HG03066 (cell line): ENCODE results near the gene CD3E.

Experiments used
- ATAC-seq: cut with Tn5 transposase; IDR thresholded peaks from one replicate; pipeline ENCODE4 v1.9.1; 2021; ENCODE audit warnings: low read depth; ENCODE audit not compliant: unreplicated experiment

Gene CD3E

DNA sequence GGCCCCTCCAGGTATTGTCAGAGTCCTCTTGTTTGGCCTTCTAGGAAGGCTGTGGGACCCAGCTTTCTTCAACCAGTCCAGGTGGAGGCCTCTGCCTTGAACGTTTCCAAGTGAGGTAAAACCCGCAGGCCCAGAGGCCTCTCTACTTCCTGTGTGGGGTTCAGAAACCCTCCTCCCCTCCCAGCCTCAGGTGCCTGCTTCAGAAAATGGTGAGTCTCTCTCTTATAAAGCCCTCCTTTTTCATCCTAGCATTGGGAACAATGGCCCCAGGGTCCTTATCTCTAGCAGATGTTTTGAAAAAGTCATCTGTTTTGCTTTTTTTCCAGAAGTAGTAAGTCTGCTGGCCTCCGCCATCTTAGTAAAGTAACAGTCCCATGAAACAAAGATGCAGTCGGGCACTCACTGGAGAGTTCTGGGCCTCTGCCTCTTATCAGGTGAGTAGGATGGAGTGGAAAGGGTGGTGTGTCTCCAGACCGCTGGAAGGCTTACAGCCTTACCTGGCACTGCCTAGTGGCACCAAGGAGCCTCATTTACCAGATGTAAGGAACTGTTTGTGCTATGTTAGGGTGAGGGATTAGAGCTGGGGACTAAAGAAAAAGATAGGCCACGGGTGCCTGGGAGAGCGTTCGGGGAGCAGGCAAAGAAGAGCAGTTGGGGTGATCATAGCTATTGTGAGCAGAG lies at the start of gene CD3E:
CD3E (plus strand) TSS at position 163 of the 681 bp plus-strand sequence; CDS start at position 386, 223 bp downstream.
- ATAC-seq: no peak

DNA sequence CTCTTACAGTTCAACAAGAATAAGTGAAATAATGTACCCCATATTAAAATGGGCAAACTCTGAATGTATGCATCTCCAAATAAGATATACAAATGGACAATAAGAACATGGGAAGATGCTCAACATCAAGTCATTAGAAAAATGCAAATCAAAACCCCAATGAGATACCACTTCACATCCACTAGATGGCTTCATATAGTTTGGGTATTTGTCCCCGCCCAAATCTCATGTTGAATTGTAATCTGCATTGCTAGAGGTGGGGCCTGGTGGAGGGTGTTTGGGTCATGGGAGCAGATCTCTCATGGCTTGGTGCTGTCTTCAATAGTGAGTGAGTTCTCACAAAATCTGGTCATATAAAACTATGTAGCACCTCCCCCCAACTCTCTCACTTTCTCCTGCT lies 46.1 kb upstream of the CD3E start:
- ATAC-seq: no peak

GRCh38 chr11:118259138-118259537 lies 45.4 kb upstream of the CD3E start:
- no peak for ATAC-seq

GRCh38 chr11:118260353-118260752 lies 44.2 kb upstream of the CD3E start:
- no peak for ATAC-seq

- no peak for ATAC-seq
Observed at GRCh38 chr11:118263112-118263511, 41.4 kb upstream of the CD3E start.

- no peak for ATAC-seq
Observed at GRCh38 chr11:118263695-118264568, 40.6 kb upstream of the CD3E start, which contains the start of gene MPZL2. TSS of gene MPZL2 (minus strand) at chr11:118264297. CDS start at chr11:118264153, 144 bp downstream.

DNA sequence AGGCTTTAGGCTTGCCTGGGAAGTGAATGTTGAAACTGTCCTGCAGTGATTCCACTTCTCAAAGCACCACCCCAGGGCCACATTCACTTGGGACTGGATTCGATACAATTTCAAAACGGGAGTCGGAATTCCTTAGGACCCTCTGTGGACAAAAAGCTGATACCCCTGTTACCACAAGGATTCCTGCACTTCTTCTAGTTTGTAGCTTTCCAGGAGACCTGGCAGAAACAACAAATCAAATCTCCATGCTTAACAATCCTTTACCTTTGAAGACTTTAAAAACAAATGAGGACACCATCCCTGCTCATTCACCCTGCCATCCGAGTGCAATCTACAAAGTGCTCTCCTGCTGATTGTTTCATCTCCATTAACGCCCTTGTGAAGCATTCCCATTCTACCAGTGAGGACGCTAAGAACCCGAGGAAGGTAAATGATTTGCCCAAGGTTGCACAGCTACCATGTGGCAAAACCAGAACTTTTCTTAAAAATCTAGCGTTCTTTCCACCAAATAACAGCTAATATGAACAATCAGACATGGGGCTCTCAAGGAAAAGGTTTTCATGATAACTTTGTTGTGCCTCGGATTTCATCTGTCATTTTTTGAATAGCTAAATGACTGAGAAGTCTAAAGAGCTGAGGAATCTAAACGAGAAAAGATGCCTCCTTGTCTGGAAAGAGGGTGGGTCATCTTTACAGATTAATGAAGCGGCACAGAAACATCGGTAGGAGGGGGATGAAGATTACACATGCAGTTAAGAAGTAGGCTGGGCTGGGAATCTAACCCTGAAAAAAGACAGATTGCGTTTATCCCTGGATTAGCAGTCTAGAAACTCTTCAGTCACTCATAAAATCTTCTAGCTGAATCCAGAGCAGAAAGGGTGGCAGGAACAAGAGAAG lies 39.7 kb upstream of the CD3E start:
- no peak for ATAC-seq

GRCh38 chr11:118265954-118266353 lies 38.6 kb upstream of the CD3E start:
- no peak for ATAC-seq

DNA sequence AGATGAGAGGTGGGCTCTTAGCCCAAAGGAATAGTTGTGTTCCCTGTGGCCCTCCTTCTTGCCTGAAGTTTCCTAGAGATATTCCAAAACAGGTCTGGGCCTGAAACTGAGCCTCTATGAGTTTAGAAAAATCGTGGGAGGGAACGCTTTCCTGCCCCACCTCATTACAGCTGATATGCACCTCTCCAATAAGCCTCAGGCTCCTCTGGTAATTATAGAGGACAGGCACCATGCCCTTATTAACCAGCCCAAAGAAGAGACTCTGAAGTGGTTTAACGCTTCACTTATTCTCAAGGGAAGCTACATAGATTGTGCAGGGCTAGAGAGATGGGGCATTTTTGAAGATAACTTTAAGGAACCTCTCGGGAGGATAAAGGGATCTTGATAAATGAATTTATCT lies 37.0 kb upstream of the CD3E start:
- no peak for ATAC-seq

GRCh38 chr11:118272001-118272400 lies 32.5 kb upstream of the CD3E start:
- no peak for ATAC-seq

DNA sequence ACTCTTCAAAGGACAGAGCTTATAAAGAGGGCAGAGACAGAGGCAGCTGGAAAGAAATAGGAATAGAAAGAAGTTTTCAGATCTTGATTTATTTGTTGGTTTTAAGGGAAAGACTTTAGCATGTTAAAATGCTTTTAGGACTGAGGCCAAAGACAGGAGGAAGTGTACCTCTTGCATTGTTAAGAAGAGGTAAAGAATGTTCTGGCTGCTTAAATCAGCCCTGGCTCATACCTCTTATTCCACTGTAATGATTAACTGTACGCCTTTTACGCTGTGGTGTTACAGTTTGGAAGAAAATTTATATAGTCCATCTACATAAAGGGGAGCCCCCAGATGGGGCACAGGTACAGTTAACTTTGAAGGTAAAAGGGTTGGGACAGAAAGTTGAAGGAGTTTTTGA lies 30.3 kb upstream of the CD3E start:
- no peak for ATAC-seq

DNA sequence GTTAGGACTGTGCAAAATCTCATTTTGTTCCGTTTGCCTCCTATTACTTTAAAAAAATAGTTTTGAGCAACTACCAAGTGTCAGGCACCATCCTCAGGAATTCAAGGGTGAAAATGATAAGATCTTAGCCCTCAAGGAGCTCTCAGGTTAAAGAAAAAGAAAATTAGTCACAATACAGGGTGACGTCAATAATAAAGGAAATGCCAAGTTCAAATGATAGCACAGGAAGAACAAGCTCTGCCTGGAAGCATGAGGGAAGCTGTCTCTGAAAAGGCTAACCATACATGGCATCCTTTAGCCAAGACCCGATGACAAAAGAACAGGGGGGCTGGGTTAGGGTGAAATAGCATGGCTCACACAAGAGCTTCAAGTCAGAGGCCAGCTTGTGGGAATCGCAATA lies 29.4 kb upstream of the CD3E start:
- no peak for ATAC-seq

DNA sequence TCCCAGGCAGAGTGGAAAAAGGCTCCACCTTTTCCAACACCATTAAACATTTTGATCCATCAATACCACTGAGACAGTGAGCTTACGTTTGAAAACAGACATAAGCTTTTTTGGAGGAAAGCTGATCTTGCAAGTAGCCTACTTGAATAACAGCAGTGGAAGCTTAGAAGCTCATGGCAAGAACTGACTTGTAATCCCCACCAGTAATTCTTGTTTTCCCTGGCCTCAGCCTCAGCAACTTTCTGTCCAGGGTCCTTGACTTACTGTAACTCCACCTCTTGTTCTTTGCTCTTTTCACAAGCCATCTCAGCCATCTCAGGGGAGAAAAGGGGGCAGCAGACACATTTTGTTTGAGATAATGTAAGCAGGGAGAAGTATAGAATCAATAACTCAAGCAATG lies 28.1 kb upstream of the CD3E start:
- no peak for ATAC-seq

GRCh38 chr11:118277312-118277711 lies 27.2 kb upstream of the CD3E start:
- ATAC-seq: no peak

DNA sequence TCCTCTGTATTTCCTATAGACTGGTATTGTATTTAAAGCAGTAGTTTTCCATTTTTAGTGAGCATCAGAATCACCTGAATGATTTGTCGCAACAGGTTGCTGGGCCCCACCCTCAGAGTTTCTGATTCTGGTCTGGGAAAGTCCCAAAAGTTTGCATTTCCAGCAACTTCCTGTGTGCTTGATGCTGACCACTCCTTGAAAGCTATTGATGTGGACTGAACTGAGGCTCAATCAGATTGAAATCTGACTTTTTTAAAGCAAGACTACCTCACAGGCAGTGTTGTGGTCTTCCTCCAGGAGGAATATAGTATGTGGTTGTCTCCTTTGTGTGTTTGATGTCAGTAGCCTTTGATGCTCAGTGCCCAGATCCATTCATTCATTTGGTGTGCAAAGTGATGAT lies 23.2 kb upstream of the CD3E start:
- no peak for ATAC-seq

- no peak for ATAC-seq
Observed at GRCh38 chr11:118282606-118283005, 21.9 kb upstream of the CD3E start.

DNA sequence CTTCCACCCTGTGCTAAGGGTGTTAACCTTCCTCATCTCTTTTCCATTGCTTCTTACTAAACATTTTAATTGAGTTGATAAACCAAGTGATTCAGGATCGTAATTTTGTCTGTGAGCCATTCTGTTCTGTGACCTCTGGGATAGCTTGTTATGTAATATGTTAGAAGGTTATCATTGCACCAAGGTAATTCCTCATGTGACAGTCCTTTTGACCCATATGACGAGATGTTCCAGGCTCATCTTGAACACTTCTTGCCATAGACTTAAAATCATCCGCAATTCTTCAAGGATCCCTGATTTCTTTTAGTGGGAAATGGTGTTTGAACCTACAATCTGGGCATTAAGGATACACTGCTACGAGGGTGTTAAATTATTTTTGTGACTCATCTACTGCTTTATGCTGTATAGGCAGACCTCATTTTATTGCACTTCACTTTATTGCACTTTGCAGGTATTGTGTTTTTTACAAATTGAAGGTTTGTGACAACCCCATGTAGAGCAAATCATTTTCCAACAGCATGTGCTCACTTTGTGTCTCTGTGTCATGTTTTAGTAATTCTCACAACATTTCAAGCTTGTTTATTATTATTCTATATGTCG lies 21.4 kb upstream of the CD3E start:
- ATAC-seq: no peak

GRCh38 chr11:118283756-118284350 lies 20.7 kb upstream of the CD3E start:
- ATAC-seq: no peak

- ATAC-seq: no peak
Observed at GRCh38 chr11:118286545-118286944, 18.0 kb upstream of the CD3E start.

- no peak for ATAC-seq
Observed at GRCh38 chr11:118287006-118287405, 17.5 kb upstream of the CD3E start.
